ENCODE results near the gene POU3F1.
"Not testable (repeated sequence)": the region's sequence is repeated elsewhere in the genome, so short reads cannot be mapped to it uniquely, and the experiment has no call there.

POU3F1 gene

DNA sequence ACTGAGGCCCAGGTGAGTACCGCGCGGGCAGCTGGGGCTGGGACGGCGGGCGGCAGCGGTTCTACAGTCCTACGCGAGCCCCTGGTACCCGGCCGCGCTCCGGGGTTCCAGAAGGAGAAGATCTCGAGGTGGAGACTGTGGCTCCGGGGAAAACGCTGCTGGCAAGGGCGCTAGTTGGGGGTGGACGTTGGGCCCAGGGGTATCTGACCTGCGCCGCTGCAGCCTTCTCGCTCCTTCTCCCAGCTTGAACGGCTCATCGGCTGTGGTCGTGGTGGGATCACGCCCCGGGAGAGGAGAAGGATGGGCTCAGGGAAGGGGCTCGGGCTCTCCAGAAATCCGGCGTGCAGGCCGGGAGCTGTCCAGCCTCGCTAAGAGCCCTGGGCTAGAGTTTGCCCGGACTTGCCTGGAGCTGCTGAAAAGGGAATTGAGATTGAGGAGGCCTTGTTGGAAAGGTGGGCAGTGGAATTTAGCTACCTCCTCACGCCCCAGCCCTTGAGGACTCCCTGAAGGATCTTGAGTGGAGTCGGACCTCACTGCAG lies 1.1 kb upstream of the POU3F1 start:
- DNase-seq (ENCODE audit: low spot score), result no peak

DNA sequence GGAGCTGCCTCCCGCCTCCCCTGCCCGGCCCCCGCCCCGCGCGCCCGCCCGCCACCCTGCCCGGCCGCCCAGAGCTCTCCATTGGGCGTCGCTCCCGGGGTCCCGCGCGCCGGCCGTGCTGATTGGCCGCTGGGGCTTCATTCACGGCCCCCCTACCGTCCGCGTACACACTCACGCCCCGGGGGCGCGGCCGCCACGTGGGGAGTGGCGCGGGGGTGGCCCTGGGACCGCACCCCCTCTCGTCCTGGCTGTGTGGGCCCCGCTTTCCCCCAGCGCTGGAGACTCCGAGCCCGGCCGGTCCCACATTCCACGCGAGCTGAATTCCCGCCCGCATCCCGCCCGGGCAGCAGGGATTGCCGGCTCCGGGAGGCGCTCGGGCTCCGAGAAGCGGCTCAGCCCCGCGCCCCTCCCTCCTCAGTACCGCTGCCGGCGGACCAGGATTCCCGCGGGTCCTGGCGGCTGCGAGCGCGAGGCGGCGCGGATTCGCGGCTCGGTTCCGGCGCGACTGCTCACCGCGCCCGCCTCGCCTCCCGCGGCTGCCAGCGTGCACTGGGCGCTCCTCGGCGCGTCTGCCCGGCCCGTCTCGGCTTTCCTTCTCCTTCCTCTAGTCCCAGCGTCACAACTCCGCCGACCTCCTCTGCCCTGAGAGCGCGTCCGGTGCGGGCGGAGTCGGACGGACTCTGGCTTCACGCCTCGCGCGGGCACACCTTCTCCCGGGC lies 450 bp upstream of the POU3F1 start:
- peak; percentile 42 for DNase-seq (ENCODE audit: low spot score)

DNA sequence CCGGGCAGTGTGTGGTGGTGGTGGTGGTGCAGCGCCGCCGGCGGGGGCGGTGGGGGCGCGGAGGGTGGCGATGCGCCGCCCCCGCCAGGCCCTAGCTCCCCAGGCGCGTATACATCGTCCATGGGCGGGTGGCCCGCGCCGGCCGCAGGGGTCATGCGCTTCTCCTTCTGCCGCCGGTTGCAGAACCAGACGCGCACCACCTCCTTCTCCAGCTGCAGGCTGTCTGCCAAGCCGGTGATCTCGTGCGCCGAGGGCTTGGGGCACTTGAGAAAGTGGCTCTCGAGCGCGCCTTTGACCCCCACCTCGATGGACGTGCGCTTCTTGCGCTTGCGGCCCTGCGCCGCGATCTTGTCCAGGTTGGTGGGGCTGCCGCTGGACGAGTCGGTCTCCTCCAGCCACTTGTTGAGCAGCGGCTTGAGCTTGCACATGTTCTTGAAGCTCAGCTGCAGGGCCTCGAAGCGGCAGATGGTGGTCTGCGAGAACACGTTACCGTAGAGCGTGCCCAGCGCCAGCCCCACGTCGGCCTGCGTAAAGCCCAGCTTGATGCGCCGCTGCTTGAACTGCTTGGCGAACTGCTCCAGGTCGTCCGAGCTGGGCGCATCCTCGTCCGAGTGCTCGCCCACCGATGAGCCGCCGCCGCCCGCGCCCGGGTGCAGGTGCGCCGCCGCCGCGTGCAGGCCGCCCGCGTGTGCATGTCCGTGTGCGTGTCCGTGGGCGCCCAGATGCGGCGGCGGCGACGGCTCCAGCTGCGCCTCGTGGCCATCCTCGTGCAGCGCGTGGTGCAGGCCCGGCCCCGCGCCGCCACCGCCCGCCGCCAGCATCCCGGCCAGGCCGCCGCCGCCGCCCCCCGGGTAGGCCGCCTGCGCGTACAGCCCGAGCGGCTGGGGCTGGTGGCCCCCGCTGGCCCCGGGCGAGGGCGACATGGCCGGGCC lies 926 bp downstream of the POU3F1 start:
- peak; percentile 8 for DNase-seq (ENCODE audit: low spot score)

DNA sequence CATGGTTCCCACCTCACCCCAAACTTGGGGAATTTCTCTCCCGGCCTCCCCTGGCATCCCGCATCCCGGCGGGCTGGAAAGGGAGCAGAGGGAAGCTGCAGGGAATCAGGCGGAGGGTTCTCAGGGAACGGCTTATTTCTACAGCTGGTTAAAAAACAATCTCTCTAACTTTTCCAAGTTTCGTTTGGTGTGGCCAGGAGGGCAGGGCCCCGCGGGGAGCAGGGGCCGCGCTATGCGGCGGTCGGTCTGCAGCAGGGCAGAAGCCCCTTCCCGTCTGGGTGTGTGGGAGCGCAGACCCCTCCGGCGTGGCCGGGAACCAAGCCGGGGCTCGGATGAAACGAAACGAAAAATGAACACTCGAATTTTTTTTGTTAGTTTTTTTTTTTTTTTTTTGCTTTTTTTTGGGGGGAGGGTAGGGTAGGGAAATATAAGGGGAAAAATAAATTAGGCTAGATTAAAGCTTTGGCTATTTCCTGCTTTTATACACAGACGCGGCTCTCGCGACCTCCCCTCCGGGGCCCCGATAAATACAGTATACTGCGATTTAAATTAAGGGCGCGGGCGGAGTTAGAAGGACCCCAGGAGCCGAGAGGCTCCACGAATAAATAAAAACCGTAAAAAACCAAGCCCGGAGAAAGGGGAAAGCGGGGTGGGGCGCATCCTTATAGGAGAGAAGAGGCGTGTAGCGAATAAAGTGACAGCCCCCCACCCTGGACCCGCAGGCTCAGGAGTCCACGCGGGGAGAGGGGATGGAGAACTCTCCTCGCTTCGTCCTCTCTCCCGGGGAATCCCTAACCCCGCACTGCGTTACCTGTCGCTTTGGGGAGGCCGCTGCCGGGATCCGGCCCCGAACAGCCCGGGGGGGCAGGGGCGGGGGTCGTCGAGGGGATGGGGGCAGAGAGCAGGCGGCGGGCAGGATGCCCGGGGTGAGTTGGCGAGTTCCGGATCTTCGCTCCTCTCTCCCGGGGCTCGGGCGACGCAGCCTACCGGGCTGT lies 2.1 kb downstream of the POU3F1 start:
- DNase-seq (ENCODE audit: low spot score), result no peak

DNA sequence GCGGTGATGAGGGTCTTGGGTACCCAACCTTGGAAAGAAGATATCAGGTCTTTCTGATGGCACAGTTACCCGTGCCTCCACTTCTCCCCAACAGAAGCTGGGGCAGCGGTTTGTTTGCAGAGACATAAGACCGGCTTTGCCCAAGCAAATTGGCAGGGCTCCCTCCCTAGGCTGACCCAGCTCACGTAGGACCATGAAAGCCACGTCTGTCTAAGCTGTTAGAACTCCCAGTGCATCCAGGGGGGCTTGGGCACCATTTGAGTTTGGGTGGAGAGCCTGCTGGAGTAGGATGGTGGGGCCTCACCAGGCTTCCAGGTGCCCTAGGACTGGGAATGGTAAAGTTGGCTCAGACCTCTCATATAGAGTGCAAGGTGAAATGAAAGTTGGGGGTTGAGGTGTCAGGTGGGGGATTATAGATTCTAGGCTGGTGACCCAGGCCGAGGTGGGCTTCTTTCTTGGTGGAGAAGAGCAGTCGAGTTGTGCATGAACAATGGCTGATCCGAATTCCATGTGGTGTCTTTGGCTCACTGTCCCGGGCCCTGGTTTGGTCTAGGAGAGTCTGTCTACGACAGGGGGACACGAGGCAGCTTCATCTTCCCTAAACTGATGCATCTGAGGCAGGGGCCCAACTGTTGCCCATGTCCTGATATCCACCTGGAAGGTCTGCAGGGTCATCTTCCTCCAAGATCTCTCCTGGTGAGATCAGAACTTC lies 3.4 kb downstream of the POU3F1 start:
- no peak for DNase-seq (ENCODE audit: low spot score)

DNA sequence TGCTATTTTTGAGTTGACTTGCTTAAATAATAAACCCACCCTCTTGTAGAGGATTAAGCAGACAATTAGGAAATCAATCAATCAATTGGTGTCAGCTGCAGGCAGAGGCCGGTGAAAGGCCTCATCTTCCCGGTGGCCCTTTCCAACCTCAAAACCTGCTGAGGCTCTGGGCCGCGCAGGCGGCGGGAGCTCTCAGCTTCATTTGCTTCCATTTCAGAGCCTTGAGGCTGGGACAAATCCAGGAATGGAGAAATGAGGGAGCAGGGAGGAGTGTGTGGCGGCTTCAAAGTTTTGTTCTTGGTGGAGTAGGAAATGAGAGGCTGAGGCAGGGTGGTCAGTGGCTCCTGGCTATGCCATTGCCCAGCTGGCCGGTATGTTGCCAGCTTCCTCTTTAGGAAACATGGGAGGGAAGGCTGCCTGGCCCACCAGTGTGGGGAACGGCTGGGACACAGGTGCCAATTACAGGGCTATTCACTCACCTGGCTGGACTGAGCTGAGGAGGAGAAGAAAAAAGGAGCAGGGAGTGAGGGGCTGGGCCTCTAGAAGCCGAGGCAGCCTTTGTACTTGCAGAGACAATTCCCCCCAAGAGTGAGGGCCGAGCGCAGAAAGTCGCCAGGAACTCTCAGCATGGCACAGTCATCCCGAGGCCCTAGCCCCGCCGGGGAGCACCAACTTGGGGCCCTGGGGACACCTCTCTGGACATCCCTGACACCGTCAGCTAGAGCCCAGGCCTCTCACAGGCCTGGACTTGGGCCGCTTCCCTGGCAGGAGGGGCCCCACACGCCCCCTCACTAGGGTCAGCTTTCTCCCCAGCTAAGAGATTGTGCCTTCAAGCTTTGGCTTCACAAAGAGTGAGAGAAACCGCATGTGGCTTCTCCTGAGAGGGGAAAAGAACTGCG lies 4.4 kb downstream of the POU3F1 start:
- no peak for DNase-seq (ENCODE audit: low spot score)

DNA sequence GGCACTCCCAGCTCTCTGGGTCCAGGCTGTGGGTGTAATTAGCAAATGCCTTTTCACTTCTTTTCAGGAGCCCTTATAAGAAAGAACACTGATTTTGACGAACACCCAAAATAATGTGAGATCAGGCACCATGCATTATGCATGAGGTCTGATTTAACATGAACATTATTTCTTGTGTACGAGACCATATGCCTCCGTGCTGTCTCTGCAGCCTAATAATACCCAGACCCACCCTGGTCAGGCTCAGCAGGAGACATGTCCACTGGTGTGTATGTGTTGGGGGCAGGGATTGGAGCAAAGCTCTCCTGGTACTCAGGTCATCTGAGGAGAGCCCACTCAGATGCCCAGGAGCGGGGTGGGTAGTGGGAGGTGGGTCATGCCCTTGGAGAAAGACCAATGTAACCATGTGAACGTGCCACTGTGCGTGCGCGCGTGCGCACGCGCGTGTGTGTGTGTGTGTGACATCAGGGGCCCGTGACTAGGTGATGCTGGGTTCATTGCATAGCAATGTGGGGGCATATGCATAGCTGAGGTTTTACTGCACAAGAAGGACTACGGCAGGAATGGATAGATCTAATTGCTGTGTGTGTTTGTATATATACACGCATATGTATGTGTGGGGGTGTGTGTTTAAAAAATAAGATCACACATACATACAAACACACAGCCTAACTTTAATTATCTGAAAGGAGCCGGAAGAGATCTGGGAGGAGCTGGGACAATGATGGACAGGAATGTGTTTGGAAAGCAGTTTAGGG lies 7.1 kb downstream of the POU3F1 start:
- DNase-seq (ENCODE audit: low spot score), result no peak

DNA sequence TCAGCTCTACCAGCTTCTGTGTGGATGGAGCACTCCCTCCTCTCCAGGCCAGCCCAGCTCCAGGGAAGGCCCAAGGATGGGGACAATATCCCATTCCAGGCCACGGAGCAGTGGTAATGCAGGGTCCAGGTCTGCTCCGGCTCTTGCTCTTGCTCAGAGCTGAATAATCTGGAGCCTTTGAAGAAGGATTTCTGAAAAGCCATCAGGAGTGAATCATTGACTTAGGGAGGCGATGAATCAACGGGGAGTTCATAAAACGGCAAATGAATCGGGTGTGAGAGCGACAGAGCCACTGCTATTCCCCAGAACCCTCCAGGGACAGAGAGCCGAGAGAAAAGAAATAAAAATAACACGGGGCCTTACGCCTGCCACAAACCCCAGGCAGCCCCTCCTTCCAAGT lies 7.7 kb downstream of the POU3F1 start:
- DNase-seq (ENCODE audit: low spot score), result no peak

DNA sequence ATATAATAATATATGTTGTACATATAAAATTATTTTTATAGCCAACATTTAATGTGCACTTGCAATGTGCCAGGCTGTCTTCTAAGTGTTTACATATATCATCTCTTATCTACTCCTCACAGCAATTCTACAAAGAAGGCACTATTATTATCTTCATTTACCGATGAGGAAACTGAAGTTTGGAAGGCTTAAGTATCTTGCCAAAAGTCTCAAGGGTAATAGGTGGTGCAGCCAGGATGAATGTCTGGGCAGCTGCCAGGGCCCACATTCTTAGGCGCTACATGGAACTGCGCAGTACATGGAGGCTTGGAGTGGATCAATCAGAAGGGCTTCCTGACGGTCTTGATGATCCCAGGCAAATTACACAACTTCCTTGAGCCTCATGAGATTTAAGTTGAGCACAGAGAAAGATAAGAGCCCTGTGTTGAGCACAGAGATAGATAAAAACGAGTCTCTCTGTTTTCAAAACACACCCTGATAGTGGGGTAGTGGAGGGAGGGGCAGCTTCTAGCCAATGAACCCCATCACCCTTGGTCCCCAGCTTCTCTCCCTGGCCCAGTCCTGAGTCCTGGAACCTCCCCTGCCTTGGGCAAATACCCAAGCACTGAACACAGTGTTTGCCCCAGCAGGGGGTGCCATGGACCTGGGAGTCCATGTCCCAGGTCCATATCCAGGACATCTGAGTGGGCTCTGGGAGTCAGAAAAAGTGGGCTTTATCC lies 9.2 kb downstream of the POU3F1 start:
- no peak for DNase-seq (ENCODE audit: low spot score)

DNA sequence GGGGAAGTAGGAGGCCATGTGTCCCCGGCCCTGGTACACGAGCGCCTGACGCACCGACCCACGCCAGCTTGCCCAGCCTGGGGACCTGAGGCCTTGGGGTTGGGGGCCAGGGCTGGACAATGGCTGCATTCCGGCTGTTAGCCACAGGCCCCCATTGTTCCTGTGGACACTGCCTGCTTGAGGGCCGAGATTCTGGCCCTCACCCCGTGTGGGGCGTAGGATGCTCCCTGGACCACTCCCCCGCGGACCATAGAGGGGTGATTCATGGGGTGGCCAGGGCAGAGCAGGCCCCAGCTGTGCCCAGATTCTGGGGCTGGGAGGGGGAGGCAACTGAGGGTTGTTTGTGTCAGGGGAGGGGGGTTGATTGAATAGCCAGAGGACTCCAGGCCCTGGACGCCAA lies 11.7 kb downstream of the POU3F1 start:
- no peak for DNase-seq (ENCODE audit: low spot score)

DNA sequence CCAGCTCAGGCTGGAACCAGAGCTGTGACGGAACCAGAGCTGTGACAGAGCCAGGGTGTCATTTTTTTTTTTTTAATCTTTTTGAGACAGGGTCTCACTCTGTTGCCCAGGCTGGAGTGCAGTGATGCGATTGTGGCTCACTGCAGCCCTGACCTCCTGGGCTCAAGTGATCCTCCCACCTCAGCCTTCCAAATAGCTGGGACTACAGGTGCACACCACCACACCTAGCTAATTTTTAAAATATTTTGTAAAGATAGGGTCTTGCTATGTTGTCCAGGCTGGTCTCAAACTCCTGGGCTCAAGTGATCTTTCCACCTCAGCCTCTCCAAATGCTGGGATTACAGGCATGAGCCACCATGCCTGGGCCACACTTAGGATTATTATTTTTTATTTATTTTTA lies 13.6 kb downstream of the POU3F1 start:
- DNase-seq (ENCODE audit: low spot score), result not testable (repeated sequence)

DNA sequence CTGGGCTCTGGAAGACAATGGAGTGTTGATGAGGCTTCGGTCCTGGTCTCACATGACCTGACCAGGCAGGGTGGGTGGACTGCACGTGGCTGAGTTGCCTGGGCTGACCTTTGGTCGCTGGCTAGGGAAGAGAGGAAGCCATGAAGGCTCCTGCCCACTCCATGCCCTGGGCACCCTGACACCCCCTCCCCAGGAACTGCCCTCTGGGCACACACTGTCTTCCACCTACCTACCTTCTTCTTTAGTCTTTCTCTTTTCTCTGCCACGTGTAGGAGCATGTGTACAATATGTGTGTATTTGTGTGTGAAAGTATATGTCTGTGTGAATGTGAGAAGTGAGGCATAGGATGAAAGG lies 15.1 kb downstream of the POU3F1 start:
- DNase-seq (ENCODE audit: low spot score), result no peak

DNA sequence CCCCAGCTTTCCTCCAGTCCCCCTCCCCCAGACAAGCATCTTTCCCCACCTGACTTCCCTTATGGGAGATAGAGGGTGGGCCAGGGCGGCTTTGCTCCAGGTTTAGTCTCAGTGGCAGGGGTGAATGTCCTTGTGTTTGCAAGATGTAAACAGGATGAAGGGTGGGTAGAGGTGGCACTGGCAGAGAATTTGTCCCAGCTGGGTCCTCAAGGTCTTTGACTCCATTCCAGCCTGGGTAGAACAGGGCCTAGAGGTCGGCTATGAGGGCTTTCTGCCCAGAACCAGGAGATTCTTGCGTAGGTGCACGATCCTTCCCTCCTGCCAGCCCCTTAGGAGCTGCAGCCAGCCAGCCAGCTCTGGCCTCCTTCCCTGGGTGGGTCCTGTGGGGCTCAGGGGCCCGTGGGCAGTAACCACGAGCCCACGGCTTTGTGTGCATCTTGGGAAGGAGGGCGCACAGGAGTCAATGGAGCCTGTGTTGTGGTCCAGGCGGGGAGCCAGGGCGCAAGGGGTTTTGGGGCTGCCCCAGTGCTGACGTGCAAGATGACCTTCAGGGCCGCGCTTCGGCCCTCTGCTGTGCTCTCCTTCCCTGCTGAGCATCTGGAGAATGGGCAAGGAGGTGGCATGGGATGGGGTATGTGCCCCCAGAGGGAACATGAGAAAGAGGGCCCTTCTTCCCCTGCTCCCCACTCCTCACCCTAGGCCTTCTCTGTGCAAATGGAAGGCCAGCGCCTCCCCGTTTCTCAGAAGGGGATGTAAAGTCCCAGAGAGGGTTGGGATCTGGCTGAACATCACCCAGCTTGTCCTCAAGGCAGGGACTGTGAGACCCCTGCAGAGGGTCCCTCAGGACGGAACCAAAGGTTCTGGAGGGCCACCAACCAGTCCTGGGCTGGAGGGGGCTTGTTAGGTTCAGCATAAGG lies 15.7 kb downstream of the POU3F1 start:
- no peak for DNase-seq (ENCODE audit: low spot score)

DNA sequence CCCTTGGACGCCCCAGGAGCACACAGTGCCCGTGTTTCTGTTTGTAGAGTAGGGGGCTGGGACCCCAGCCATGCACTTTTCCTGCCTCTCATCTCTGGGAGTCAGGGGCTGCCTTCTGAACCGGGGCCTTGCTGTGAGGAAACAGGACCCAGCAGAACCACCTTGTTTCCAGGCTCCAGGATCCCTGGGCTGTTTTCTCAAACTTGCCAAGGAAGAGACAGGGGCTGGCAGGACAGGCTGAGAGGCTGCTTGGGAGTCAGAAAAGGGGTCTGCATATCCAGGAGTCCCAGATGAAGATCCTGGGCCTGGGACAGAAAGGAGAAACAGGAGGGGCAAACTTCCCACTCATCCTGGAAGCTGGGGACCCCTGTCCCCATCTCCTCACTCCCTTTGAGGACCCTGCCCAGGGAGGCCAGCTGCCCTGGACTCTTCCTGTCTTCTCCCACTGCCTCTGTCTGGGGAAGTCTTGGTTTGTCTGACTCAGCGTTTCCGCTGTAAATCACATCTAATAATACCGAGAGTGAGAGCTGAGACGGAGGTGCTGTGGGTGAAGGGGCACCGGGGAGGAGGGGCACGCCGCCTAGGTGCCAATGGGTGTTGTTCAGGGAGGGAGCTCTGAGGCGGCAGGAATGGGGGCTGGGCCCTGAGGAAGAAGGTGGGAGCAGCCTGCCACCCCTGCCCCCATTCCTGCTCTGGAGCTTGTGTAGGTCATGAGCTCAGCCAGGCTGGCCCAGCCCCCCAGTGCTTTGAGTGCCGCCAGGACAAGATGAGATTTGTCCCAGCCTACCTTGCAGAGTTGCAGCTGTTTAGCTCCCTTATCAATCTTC lies 16.7 kb downstream of the POU3F1 start:
- DNase-seq (ENCODE audit: low spot score), result no peak

DNA sequence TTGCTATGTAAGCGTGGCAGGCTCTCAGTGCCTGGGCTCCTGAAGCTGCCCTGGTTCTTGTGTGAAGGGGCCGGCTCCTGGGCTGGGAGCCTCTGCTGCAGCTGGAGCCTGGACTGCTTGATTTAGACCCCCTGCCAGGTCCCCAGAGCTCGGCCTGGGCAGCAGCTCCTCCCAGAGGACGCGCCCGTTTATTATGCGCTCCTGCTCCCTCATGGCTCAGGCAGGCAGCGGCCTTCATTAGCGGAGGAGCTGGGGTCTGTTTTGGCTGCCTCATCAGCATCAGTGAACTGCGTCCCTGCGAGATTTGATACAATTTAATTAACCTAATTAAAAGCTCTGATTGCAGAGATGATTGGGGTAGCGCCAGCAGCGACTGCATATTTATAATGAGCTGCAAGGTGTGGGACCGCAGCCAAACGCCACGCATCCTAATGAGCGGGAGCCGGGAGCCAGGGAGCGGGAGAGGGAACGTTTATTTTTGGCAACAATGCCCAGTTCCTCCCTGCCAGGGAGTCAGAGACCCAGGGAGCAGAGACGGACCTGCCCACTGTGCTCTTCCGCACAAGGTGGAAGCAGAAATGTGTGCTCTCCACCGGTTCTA lies 17.4 kb downstream of the POU3F1 start:
- no peak for DNase-seq (ENCODE audit: low spot score)

DNA sequence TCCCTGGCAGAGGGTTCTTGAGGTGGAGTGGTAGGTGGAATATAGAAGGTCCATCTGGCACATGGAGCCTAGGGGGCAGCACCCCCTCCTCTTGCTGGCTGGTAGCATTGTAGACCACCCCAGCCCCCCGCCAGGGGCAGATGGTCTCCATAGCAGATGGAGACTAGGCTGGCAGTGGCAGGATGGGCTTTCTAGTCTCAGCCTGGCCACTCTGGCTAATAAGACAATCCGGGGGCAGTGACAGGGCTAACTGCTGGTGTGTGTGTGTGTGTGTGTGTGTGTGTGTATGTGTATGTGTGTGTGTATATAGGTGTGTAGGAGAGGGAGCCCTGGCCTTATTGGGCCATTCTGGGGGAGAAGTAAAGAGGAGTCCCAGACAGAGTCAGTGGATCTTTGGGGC lies 17.9 kb downstream of the POU3F1 start:
- no peak for DNase-seq (ENCODE audit: low spot score)

Measured in cerebellar cortex (tissue), 1 donor.